HepG2 (cell line): ENCODE data around the gene ZFPM1. TPM values are rescaled to one million over a fixed set of nuclear protein-coding genes. Genes with fewer than 3 reads are reported as not detected.

Experiments
- ELF1 ChIP-seq: sonication (generic); formaldehyde crosslinking; IDR thresholded peaks from 2 replicates; pipeline ENCODE4 v1.4.0; 2020; ENCODE audit warnings: missing genetic modification reagents
- FOXJ3 ChIP-seq: sonication (generic); formaldehyde crosslinking; IDR thresholded peaks from 2 replicates; pipeline ENCODE4 v1.4.0; 2020; ENCODE audit warnings: missing genetic modification reagents, mild to moderate bottlenecking, borderline replicate concordance
- NPAS2 ChIP-seq: sonication (generic); formaldehyde crosslinking; IDR thresholded peaks from 2 replicates; pipeline ENCODE4 v1.8.0; 2022; ENCODE audit warnings: mild to moderate bottlenecking, missing genetic modification reagents, borderline replicate concordance
- PITX1 ChIP-seq: sonication (generic); formaldehyde crosslinking; IDR thresholded peaks from 2 replicates; pipeline ENCODE4 v1.5.1; 2020; ENCODE audit warnings: mild to moderate bottlenecking, missing genetic modification reagents
- TCF7L2 ChIP-seq: IDR thresholded peaks from 2 replicates; pipeline ENCODE4 v1.6.1; 2011; ENCODE audit warnings: mild to moderate bottlenecking, low read depth, low read length, moderate library complexity
- ZNF205 ChIP-seq: IDR thresholded peaks from 2 replicates; pipeline ENCODE4 v1.6.1; 2018; ENCODE audit warnings: missing biosample characterization, missing genetic modification reagents
- ZNF431 ChIP-seq: sonication (generic); formaldehyde crosslinking; IDR thresholded peaks from 2 replicates; pipeline ENCODE4 v1.9.0; 2022; ENCODE audit warnings: missing genetic modification reagents, low read depth, mild to moderate bottlenecking, borderline replicate concordance
- polyA plus RNA-seq, 8 experiments: library from polyadenylated mRNA; depleted of rRNA in 3 of 8; stranded (reverse) in 7 of 8; unstranded in 1 of 8; fragments of >200 nt; fragmentation: Illumina TruSeq in 4 of 8; extraction: Trizol in 4 of 8; gene quantifications; 2 replicates each; pipeline versions ENCODE4 v1.2.1 to v1.2.3, GENCODE V29; 2011 to 2016; ENCODE audit warnings: low read depth in 4 of 8, missing spikeins in 1 of 8, mixed read lengths in 1 of 8; ENCODE audit not compliant: insufficient read depth in 1 of 8
- total RNA-seq, 5 experiments: library from RNA; depleted of rRNA; stranded (reverse); fragments of >200 nt; fragmentation: Illumina TruSeq; extraction: Trizol; gene quantifications; 2 replicates each; pipeline ENCODE4 v1.2.3, GENCODE V29; 2016; ENCODE audit warnings: low read depth in 1 of 5
- TF ChIP-seq, protein P1 (sequence below): sonication (generic); formaldehyde crosslinking; IDR thresholded peaks from 2 replicates; pipeline ENCODE4 v1.4.0; 2020; ENCODE audit warnings: missing genetic modification reagents, mild to moderate bottlenecking, borderline replicate concordance
- TF ChIP-seq, protein P2 (sequence below): sonication (generic); formaldehyde crosslinking; IDR thresholded peaks from 2 replicates; pipeline ENCODE4 v1.5.0; 2020; ENCODE audit warnings: missing genetic modification reagents, mild to moderate bottlenecking, borderline replicate concordance
- TF ChIP-seq, protein P3 (sequence below): sonication (generic); formaldehyde crosslinking; IDR thresholded peaks from 2 replicates; pipeline ENCODE4 v1.4.0; 2020; ENCODE audit warnings: missing genetic modification reagents
- TF ChIP-seq, protein P4 (sequence below): IDR thresholded peaks from 2 replicates; pipeline ENCODE4 v1.6.1; 2016; ENCODE audit warnings: low read depth, missing genetic modification reagents, missing compliant biosample characterization
- TF ChIP-seq, protein P5 (sequence below), 2 experiments: IDR thresholded peaks; 2 replicates each; pipeline ENCODE4 v1.6.1; 2011 to 2012; ENCODE audit warnings: low read length in 2 of 2, borderline replicate concordance in 1 of 2, low read depth in 1 of 2, mild to moderate bottlenecking in 1 of 2, moderate library complexity in 1 of 2
- TF ChIP-seq, protein P6 (sequence below): sonication (generic); formaldehyde crosslinking; IDR thresholded peaks from 2 replicates; pipeline ENCODE4 v1.8.1; 2023; ENCODE audit warnings: missing genetic modification reagents, mild to moderate bottlenecking, borderline replicate concordance

Gene ZFPM1
- total and polyA plus RNA-seq, 2 of the 13 experiments (the other 11 are each of a cell fraction or from before 2014, with no cell fraction given), result 1.3 to 3.8 TPM

DNA sequence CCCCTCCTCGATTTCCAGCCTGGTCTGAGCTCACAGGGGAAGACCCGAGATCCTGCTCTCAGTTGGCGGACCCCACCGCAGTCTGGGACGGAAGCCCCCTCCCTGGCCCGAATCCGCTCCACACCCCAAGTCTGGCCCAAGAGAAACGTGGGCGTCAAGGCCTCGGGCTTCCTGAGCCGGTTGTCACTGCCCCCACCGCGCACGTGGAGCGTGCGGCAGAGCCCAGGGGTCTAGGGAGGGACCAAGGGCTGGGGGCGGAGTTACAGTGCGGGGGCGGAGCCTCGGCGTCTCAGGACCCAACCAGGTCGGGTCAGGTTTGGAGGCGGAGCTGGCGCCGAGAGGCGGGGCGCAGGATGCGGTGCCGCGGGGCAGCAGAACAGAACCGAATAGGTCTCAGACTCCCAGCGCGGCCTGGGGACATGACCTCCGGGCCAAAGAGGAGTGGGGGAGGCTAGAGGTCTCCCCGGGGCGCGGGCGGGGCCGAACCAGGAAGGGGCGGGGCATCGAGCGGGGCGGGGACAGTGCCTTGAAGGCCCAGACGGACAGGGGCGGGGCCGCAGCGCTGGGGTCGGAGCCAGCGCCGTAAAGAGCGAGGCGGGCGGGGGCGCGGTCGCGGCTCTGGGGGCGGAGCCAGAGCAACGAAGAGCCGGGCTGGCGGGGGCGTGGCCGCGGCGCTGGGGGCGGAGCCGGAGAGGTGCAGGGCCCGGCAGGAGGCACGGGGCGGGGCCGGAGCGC is 431 bp upstream of the ZFPM1 start (continued):
- TF ChIP-seq, protein P1, sequence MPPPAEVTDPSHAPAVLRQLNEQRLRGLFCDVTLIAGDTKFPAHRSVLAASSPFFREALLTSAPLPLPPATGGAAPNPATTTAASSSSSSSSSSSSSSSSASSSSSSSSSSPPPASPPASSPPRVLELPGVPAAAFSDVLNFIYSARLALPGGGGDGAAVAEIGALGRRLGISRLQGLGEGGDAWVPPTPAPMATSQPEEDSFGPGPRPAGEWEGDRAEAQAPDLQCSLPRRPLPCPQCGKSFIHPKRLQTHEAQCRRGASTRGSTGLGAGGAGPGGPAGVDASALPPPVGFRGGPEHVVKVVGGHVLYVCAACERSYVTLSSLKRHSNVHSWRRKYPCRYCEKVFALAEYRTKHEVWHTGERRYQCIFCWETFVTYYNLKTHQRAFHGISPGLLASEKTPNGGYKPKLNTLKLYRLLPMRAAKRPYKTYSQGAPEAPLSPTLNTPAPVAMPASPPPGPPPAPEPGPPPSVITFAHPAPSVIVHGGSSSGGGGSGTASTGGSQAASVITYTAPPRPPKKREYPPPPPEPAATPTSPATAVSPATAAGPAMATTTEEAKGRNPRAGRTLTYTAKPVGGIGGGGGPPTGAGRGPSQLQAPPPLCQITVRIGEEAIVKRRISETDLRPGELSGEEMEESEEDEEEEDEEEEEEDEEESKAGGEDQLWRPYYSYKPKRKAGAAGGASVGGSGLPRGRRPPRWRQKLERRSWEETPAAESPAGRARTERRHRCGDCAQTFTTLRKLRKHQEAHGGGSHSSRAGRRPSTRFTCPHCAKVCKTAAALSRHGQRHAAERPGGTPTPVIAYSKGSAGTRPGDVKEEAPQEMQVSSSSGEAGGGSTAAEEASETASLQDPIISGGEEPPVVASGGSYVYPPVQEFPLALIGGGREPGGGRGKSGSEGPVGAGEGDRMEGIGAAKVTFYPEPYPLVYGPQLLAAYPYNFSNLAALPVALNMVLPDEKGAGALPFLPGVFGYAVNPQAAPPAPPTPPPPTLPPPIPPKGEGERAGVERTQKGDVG (CRISPR knock-in tag), result peak; percentile 89
- TF ChIP-seq ZNF431 (CRISPR knock-in tag) (0 out of 2 replicates have a peak, but pooled peaks have one; percentile 22), NPAS2 (CRISPR knock-in tag) (no peak), PITX1 (CRISPR knock-in tag) (peak; percentile 81; the same call in 1 of the 2 replicates), FOXJ3 (CRISPR knock-in tag) (no peak), ZNF205 (CRISPR knock-in tag) (0 out of 2 replicates have a peak, but pooled peaks have one; percentile 63), ELF1 (CRISPR knock-in tag) (peak; percentile 65), TCF7L2 (no peak)
- TF ChIP-seq, protein P2, sequence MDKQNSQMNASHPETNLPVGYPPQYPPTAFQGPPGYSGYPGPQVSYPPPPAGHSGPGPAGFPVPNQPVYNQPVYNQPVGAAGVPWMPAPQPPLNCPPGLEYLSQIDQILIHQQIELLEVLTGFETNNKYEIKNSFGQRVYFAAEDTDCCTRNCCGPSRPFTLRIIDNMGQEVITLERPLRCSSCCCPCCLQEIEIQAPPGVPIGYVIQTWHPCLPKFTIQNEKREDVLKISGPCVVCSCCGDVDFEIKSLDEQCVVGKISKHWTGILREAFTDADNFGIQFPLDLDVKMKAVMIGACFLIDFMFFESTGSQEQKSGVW (CRISPR knock-in tag), result no peak
- TF ChIP-seq, protein P3, sequence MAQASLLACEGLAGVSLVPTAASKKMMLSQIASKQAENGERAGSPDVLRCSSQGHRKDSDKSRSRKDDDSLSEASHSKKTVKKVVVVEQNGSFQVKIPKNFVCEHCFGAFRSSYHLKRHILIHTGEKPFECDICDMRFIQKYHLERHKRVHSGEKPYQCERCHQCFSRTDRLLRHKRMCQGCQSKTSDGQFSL (CRISPR knock-in tag), result 0 out of 2 replicates have a peak, but pooled peaks have one; percentile 22
- TF ChIP-seq, protein P4, sequence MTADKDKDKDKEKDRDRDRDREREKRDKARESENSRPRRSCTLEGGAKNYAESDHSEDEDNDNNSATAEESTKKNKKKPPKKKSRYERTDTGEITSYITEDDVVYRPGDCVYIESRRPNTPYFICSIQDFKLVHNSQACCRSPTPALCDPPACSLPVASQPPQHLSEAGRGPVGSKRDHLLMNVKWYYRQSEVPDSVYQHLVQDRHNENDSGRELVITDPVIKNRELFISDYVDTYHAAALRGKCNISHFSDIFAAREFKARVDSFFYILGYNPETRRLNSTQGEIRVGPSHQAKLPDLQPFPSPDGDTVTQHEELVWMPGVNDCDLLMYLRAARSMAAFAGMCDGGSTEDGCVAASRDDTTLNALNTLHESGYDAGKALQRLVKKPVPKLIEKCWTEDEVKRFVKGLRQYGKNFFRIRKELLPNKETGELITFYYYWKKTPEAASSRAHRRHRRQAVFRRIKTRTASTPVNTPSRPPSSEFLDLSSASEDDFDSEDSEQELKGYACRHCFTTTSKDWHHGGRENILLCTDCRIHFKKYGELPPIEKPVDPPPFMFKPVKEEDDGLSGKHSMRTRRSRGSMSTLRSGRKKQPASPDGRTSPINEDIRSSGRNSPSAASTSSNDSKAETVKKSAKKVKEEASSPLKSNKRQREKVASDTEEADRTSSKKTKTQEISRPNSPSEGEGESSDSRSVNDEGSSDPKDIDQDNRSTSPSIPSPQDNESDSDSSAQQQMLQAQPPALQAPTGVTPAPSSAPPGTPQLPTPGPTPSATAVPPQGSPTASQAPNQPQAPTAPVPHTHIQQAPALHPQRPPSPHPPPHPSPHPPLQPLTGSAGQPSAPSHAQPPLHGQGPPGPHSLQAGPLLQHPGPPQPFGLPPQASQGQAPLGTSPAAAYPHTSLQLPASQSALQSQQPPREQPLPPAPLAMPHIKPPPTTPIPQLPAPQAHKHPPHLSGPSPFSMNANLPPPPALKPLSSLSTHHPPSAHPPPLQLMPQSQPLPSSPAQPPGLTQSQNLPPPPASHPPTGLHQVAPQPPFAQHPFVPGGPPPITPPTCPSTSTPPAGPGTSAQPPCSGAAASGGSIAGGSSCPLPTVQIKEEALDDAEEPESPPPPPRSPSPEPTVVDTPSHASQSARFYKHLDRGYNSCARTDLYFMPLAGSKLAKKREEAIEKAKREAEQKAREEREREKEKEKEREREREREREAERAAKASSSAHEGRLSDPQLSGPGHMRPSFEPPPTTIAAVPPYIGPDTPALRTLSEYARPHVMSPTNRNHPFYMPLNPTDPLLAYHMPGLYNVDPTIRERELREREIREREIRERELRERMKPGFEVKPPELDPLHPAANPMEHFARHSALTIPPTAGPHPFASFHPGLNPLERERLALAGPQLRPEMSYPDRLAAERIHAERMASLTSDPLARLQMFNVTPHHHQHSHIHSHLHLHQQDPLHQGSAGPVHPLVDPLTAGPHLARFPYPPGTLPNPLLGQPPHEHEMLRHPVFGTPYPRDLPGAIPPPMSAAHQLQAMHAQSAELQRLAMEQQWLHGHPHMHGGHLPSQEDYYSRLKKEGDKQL (CRISPR knock-in tag), result no peak
- TF ChIP-seq, protein P5, sequence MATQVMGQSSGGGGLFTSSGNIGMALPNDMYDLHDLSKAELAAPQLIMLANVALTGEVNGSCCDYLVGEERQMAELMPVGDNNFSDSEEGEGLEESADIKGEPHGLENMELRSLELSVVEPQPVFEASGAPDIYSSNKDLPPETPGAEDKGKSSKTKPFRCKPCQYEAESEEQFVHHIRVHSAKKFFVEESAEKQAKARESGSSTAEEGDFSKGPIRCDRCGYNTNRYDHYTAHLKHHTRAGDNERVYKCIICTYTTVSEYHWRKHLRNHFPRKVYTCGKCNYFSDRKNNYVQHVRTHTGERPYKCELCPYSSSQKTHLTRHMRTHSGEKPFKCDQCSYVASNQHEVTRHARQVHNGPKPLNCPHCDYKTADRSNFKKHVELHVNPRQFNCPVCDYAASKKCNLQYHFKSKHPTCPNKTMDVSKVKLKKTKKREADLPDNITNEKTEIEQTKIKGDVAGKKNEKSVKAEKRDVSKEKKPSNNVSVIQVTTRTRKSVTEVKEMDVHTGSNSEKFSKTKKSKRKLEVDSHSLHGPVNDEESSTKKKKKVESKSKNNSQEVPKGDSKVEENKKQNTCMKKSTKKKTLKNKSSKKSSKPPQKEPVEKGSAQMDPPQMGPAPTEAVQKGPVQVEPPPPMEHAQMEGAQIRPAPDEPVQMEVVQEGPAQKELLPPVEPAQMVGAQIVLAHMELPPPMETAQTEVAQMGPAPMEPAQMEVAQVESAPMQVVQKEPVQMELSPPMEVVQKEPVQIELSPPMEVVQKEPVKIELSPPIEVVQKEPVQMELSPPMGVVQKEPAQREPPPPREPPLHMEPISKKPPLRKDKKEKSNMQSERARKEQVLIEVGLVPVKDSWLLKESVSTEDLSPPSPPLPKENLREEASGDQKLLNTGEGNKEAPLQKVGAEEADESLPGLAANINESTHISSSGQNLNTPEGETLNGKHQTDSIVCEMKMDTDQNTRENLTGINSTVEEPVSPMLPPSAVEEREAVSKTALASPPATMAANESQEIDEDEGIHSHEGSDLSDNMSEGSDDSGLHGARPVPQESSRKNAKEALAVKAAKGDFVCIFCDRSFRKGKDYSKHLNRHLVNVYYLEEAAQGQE (IDR thresholded peaks at IDR 0.05; ENCODE audit: borderline replicate concordance in 1 of 2, low read depth in 1 of 2, low read length in 2 of 2), result no peak
- TF ChIP-seq, protein P6, sequence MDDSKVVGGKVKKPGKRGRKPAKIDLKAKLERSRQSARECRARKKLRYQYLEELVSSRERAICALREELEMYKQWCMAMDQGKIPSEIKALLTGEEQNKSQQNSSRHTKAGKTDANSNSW (CRISPR knock-in tag), result peak; percentile 90; the same call in 1 of the 2 replicates
